DOHH2 (cell line): ENCODE data around the gene COL4A2.

Source experiments
- H3F3A ChIP-seq: fragments of 200-600 bp; sonication (generic), shearing (Covaris generic); 2 replicates; pipeline ENCODE4 v1.6.0; 2016; ENCODE audit warnings: antibody characterized with exemption, mild to moderate bottlenecking; ENCODE audit not compliant: control insufficient read depth, insufficient read depth
- H3K27ac ChIP-seq: fragments of 200-600 bp; sonication (generic); 2 replicates; pipeline ENCODE4 v1.5.1; 2014; ENCODE audit warnings: low read depth, mild to moderate bottlenecking, low read length, moderate library complexity
- H3K27me3 ChIP-seq: fragments of 200-600 bp; sonication (generic); 2 replicates; pipeline ENCODE4 v1.6.1; 2014; ENCODE audit warnings: mild to moderate bottlenecking, low read length, mixed read lengths; ENCODE audit not compliant: control insufficient read depth
- H3K36me3 ChIP-seq: fragments of 200-600 bp; sonication (generic); 2 replicates; pipeline ENCODE4 v1.6.1; 2014; ENCODE audit warnings: mild to moderate bottlenecking, low read length, moderate library complexity, mixed read lengths; ENCODE audit not compliant: control insufficient read depth
- H3K4me1 ChIP-seq: fragments of 200-600 bp; sonication (generic); 2 replicates; pipeline ENCODE4 v1.6.1; 2014; ENCODE audit warnings: mild to moderate bottlenecking, low read length, mixed read lengths; ENCODE audit not compliant: control insufficient read depth
- H3K4me2 ChIP-seq: fragments of 200-600 bp; sonication (generic); 2 replicates; pipeline ENCODE4 v1.6.0; 2014; ENCODE audit warnings: mild to moderate bottlenecking, low read length, moderate library complexity
- H3K4me3 ChIP-seq: fragments of 200-600 bp; sonication (generic); 2 replicates; pipeline ENCODE4 v1.5.1; 2014; ENCODE audit warnings: mild to moderate bottlenecking, low read length, mixed read lengths
- H3K79me2 ChIP-seq: fragments of 200-600 bp; sonication (generic); 2 replicates; pipeline ENCODE4 v1.6.1; 2014; ENCODE audit warnings: mild to moderate bottlenecking, low read length, mixed read lengths; ENCODE audit not compliant: control insufficient read depth
- H3K9me2 ChIP-seq: fragments of 200-600 bp; sonication (generic); replicated peaks from 2 replicates; pipeline ENCODE4 v1.6.1; 2014; ENCODE audit warnings: mild to moderate bottlenecking, low read length, mixed read lengths; ENCODE audit not compliant: control insufficient read depth
- H3K9me3 ChIP-seq: fragments of 200-600 bp; sonication (generic); 2 replicates; pipeline ENCODE4 v1.6.1; 2014; ENCODE audit warnings: antibody characterized with exemption, low read length, mixed read lengths; ENCODE audit not compliant: control insufficient read depth, insufficient read depth
- H4K20me1 ChIP-seq: fragments of 200-600 bp; sonication (generic); 2 replicates; pipeline ENCODE4 v1.6.0; 2014; ENCODE audit warnings: low read depth, mild to moderate bottlenecking, antibody characterized with exemption, low read length, moderate library complexity; ENCODE audit not compliant: control insufficient read depth, insufficient read depth
- EZH2phosphoT487 ChIP-seq: fragments of 200-600 bp; sonication (generic); IDR thresholded peaks from 2 replicates; pipeline ENCODE4 v1.6.1; 2017; ENCODE audit warnings: borderline replicate concordance, mild to moderate bottlenecking, antibody characterized with exemption, low read length, moderate library complexity, mixed read lengths
- TF ChIP-seq, protein P1 (sequence below): fragments of 200-600 bp; sonication (generic); IDR thresholded peaks from one replicate; pipeline ENCODE4 v1.5.1; 2014; ENCODE audit warnings: antibody characterized with exemption, mild to moderate bottlenecking, low read depth, low read length; ENCODE audit not compliant: poor library complexity, severe bottlenecking

The COL4A2 gene

GRCh38 chr13:110347535-110348308, 40.6 kb downstream of the COL4A2 start:
- no peaks in the 10 kb centered on the region for H3F3A ChIP-seq
- no peak overlapping the region for H3K4me3 ChIP-seq
- no peak for TF ChIP-seq EZH2phosphoT487
- TF ChIP-seq, protein P1, sequence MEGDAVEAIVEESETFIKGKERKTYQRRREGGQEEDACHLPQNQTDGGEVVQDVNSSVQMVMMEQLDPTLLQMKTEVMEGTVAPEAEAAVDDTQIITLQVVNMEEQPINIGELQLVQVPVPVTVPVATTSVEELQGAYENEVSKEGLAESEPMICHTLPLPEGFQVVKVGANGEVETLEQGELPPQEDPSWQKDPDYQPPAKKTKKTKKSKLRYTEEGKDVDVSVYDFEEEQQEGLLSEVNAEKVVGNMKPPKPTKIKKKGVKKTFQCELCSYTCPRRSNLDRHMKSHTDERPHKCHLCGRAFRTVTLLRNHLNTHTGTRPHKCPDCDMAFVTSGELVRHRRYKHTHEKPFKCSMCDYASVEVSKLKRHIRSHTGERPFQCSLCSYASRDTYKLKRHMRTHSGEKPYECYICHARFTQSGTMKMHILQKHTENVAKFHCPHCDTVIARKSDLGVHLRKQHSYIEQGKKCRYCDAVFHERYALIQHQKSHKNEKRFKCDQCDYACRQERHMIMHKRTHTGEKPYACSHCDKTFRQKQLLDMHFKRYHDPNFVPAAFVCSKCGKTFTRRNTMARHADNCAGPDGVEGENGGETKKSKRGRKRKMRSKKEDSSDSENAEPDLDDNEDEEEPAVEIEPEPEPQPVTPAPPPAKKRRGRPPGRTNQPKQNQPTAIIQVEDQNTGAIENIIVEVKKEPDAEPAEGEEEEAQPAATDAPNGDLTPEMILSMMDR, result no peak
- no peak overlapping the region for H3K27ac ChIP-seq
- no peaks in the 10 kb centered on the region for H3K9me2 ChIP-seq
- no peaks in the 10 kb centered on the region for H3K36me3 ChIP-seq
- no peaks in the 10 kb centered on the region for H3K9me3 ChIP-seq
- no peak overlapping the region for H3K4me2 ChIP-seq
- no peaks in the 10 kb centered on the region for H3K4me1 ChIP-seq
- H4K20me1 ChIP-seq, result no peaks in the 10 kb centered on the region
- H3K79me2 ChIP-seq, result no peaks in the 10 kb centered on the region
- no peaks in the 10 kb centered on the region for H3K27me3 ChIP-seq

DNA sequence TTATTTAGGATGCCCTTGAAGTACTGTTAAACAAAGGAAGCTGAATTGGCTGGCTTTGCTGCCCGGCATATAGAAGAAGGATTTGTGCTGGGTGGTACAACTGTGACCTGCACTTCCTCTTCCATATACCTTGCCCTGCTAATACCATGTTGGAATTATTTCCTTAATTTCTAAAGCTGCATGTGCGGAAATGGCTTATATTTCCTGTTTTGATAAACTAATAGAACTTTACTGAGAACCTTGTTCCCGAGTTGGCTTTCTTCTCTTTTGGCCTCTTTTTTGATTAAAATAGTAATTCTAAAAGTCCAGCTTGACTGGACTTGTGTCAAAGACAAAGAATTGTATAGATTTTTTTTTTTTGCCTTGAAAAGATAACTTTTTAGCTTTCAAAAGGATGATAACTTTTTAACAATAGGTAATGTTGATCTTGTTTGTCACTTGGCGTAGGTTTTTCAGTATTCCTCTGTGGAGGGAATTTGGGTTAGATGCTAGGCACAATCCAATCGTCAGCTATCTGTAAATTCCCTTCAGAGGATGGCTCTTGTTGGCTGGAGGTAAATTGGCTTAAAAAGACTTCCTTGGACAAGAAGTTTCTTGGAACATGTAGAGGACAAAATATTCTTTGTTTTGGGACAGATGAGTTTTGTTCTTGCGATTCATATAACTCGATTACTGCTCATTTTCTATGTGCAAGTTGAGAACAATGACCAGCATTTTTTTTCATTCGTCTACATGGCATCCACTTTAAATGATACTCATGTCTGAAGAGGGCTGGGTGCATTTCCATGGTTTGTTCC, 41.4 kb downstream of the COL4A2 start:
- Histone ChIP-seq H3K4me2 (no peak overlapping the region), H3K4me3 (no peak overlapping the region), H3K27me3 (no peaks in the 10 kb centered on the region), H3F3A (no peaks in the 10 kb centered on the region), H3K9me3 (no peaks in the 10 kb centered on the region), H3K9me2 (no peaks in the 10 kb centered on the region), H3K36me3 (no peaks in the 10 kb centered on the region), H3K79me2 (no peaks in the 10 kb centered on the region), H3K27ac (no peak overlapping the region), H3K4me1 (no peaks in the 10 kb centered on the region), H4K20me1 (no peaks in the 10 kb centered on the region)
- TF ChIP-seq, protein P1, result no peak
- no peak for TF ChIP-seq EZH2phosphoT487

DNA sequence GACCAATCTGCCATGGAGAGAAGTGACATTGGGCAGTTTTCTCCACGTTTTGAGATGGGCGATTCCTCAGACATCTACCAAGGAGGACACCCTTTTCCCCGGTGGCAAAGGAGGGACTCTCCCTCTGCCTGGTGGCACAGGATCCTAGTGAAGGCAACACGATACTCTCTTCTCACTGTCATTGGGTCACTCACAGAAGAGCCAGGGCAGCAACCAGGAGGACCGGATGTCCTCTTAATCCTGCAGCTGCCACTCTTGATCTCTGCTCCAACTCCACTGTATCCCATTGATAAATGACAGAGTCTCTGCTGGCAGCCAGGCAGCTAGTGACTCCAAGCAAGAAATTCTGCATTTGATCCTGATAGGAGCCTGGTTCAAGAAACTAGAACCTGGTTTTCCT, 42.2 kb downstream of the COL4A2 start:
- no peak overlapping the region for H3K4me3 ChIP-seq
- no peak overlapping the region for H3K4me2 ChIP-seq
- no peaks in the 10 kb centered on the region for H4K20me1 ChIP-seq
- no peaks in the 10 kb centered on the region for H3K9me3 ChIP-seq
- no peaks in the 10 kb centered on the region for H3K36me3 ChIP-seq
- H3K27ac ChIP-seq, result no peak overlapping the region
- H3K79me2 ChIP-seq, result no peaks in the 10 kb centered on the region
- no peaks in the 10 kb centered on the region for H3F3A ChIP-seq
- H3K4me1 ChIP-seq, result no peaks in the 10 kb centered on the region
- TF ChIP-seq EZH2phosphoT487, result no peak
- TF ChIP-seq, protein P1, result no peak
- no peaks in the 10 kb centered on the region for H3K27me3 ChIP-seq
- no peaks in the 10 kb centered on the region for H3K9me2 ChIP-seq
